NK-92 treated with Interleukin-12 subunit alpha and Interleukin-12 subunit beta, amount 100 ng/mL, for 24 hours (cell line): ENCODE measurements around the gene KXD1.

Experiments
- DNase-seq: peaks from one replicate; lab custom pipeline; 2025; lab: John Stamatoyannopoulos, UW

KXD1 gene

GRCh38 chr19:18613589-18614234 lies 56.0 kb downstream of the KXD1 start:
- no peak for DNase-seq

- no peak for DNase-seq
These were observed 58.4 kb downstream of the KXD1 start for GRCh38 chr19:18616023-18616422.

GRCh38 chr19:18617562-18617961 lies 59.9 kb downstream of the KXD1 start:
- no peak for DNase-seq

GRCh38 chr19:18618236-18618635 lies 60.6 kb downstream of the KXD1 start:
- no peak for DNase-seq
